Hepatocyte (in vitro differentiated cells): Measurements from ENCODE around the gene STAT5B.

Experiments
- EZH2 ChIP-seq: fragments of 200-600 bp; sonication (generic); IDR thresholded peaks from 2 replicates; pipeline ENCODE4 v1.6.1; 2016; ENCODE audit warnings: antibody characterized with exemption, mild to moderate bottlenecking, borderline replicate concordance
- TF ChIP-seq, protein P1 (sequence below): fragments of 200-600 bp; sonication (generic); IDR thresholded peaks from 2 replicates; pipeline ENCODE4 v1.5.1; 2016; ENCODE audit warnings: antibody characterized with exemption, mild to moderate bottlenecking; ENCODE audit not compliant: poor library complexity

DNA sequence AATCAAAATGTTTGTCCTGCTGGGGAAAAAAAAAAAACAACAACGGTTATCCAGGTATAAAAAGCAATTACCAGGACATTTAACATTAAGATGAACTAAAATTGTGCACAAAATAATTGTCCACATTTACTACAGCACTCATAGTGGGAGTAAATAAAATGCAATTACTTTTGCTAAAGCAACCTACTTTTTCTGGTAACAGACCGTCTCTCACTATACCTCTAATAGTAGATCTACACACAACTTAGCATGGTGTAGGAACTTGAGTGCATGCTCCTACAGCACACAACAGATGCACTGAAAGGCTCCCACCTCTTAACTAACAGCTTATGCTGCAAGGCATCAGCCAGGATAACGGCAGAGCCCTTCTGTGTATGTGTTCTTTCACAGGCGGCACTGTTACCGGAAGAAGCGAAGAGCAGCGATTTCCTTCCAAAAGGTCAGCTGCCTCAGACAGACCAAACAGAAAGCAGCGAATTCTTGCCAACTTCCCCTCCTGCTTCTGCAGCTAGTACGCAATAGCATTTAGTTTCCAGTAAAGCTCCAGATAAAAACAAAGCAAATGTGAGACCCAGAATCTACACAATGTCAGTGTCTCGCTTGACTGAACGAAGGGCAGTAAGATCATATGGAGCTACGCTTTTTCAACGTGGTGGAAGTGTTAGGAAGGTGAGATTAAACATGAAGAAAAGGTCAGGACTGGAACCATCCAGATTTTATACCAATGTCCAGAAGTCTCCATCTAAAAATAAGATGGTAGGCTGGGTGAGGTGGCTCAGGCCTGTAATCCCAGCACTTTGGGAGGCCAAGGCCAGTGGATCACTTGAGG lies 27.6 kb downstream of the STAT5B start:
- TF ChIP-seq, protein P1, sequence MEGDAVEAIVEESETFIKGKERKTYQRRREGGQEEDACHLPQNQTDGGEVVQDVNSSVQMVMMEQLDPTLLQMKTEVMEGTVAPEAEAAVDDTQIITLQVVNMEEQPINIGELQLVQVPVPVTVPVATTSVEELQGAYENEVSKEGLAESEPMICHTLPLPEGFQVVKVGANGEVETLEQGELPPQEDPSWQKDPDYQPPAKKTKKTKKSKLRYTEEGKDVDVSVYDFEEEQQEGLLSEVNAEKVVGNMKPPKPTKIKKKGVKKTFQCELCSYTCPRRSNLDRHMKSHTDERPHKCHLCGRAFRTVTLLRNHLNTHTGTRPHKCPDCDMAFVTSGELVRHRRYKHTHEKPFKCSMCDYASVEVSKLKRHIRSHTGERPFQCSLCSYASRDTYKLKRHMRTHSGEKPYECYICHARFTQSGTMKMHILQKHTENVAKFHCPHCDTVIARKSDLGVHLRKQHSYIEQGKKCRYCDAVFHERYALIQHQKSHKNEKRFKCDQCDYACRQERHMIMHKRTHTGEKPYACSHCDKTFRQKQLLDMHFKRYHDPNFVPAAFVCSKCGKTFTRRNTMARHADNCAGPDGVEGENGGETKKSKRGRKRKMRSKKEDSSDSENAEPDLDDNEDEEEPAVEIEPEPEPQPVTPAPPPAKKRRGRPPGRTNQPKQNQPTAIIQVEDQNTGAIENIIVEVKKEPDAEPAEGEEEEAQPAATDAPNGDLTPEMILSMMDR, result no peak
- TF ChIP-seq EZH2, result no peak
